ENCODE results near the gene AGAP2.

Gene AGAP2

GRCh38 chr12:57735952-57736740 lies 2.4 kb downstream of the AGAP2 start (continued):
- TF ChIP-seq, protein P1, sequence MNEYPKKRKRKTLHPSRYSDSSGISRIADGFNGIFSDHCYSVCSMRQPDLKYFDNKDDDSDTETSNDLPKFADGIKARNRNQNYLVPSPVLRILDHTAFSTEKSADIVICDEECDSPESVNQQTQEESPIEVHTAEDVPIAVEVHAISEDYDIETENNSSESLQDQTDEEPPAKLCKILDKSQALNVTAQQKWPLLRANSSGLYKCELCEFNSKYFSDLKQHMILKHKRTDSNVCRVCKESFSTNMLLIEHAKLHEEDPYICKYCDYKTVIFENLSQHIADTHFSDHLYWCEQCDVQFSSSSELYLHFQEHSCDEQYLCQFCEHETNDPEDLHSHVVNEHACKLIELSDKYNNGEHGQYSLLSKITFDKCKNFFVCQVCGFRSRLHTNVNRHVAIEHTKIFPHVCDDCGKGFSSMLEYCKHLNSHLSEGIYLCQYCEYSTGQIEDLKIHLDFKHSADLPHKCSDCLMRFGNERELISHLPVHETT (tag by site-specific recombination; IDR thresholded peaks at IDR 0.05) = no peak
- TF ChIP-seq ZNF621 (tag by site-specific recombination; IDR thresholded peaks at IDR 0.05) (no peak), SCRT1 (tag by site-specific recombination; IDR thresholded peaks at IDR 0.05; ENCODE audit: borderline replicate concordance) (no peak), ZNF521 (tag by site-specific recombination; IDR thresholded peaks at IDR 0.05) (no peak), ZFHX2 (tag by site-specific recombination; conservative IDR thresholded peaks at IDR 0.05) (peak; percentile 86), ZNF548 (tag by site-specific recombination; IDR thresholded peaks at IDR 0.05) (no peak), ZNF792 (tag by site-specific recombination; IDR thresholded peaks at IDR 0.05) (no peak), ZBTB8A (tag by site-specific recombination; IDR thresholded peaks at IDR 0.05) (peak; percentile 63), ZNF292 (tag by site-specific recombination; IDR thresholded peaks at IDR 0.05; ENCODE audit: borderline replicate concordance, low read depth) (no peak), PATZ1 (tag by site-specific recombination; IDR thresholded peaks at IDR 0.05) (peak; percentile 88), ZNF596 (tag by site-specific recombination; IDR thresholded peaks at IDR 0.05) (no peak), ZNF660 (tag by site-specific recombination; IDR thresholded peaks at IDR 0.05) (no peak), ZXDB (tag by site-specific recombination; IDR thresholded peaks at IDR 0.05) (peak; percentile 32; the same call in 1 of the 2 replicates), ZNF10 (tag by site-specific recombination; IDR thresholded peaks at IDR 0.05) (peak; percentile 42), ZNF121 (tag by site-specific recombination; IDR thresholded peaks at IDR 0.05) (no peak), ZNF561 (tag by site-specific recombination; IDR thresholded peaks at IDR 0.05; ENCODE audit: borderline replicate concordance) (no peak), ZNF394 (tag by site-specific recombination; IDR thresholded peaks at IDR 0.05; ENCODE audit: borderline replicate concordance) (peak; percentile 36; the same call in 1 of the 2 replicates), KLF16 (tag by site-specific recombination; IDR thresholded peaks at IDR 0.05) (0 out of 2 replicates have a peak, but pooled peaks have one; percentile 46)
- TF ChIP-seq, protein P2, sequence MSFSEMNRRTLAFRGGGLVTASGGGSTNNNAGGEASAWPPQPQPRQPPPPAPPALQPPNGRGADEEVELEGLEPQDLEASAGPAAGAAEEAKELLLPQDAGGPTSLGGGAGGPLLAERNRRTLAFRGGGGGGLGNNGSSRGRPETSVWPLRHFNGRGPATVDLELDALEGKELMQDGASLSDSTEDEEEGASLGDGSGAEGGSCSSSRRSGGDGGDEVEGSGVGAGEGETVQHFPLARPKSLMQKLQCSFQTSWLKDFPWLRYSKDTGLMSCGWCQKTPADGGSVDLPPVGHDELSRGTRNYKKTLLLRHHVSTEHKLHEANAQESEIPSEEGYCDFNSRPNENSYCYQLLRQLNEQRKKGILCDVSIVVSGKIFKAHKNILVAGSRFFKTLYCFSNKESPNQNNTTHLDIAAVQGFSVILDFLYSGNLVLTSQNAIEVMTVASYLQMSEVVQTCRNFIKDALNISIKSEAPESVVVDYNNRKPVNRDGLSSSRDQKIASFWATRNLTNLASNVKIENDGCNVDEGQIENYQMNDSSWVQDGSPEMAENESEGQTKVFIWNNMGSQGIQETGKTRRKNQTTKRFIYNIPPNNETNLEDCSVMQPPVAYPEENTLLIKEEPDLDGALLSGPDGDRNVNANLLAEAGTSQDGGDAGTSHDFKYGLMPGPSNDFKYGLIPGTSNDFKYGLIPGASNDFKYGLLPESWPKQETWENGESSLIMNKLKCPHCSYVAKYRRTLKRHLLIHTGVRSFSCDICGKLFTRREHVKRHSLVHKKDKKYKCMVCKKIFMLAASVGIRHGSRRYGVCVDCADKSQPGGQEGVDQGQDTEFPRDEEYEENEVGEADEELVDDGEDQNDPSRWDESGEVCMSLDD (tag by site-specific recombination; IDR thresholded peaks at IDR 0.05) = 0 out of 2 replicates have a peak, but pooled peaks have one; percentile 24
- TF ChIP-seq, protein P3, sequence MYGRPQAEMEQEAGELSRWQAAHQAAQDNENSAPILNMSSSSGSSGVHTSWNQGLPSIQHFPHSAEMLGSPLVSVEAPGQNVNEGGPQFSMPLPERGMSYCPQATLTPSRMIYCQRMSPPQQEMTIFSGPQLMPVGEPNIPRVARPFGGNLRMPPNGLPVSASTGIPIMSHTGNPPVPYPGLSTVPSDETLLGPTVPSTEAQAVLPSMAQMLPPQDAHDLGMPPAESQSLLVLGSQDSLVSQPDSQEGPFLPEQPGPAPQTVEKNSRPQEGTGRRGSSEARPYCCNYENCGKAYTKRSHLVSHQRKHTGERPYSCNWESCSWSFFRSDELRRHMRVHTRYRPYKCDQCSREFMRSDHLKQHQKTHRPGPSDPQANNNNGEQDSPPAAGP (tag by site-specific recombination; IDR thresholded peaks at IDR 0.05) = 0 out of 2 replicates have a peak, but pooled peaks have one; percentile 36
- TF ChIP-seq, protein P4, sequence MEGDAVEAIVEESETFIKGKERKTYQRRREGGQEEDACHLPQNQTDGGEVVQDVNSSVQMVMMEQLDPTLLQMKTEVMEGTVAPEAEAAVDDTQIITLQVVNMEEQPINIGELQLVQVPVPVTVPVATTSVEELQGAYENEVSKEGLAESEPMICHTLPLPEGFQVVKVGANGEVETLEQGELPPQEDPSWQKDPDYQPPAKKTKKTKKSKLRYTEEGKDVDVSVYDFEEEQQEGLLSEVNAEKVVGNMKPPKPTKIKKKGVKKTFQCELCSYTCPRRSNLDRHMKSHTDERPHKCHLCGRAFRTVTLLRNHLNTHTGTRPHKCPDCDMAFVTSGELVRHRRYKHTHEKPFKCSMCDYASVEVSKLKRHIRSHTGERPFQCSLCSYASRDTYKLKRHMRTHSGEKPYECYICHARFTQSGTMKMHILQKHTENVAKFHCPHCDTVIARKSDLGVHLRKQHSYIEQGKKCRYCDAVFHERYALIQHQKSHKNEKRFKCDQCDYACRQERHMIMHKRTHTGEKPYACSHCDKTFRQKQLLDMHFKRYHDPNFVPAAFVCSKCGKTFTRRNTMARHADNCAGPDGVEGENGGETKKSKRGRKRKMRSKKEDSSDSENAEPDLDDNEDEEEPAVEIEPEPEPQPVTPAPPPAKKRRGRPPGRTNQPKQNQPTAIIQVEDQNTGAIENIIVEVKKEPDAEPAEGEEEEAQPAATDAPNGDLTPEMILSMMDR (tag by site-specific recombination; IDR thresholded peaks at IDR 0.05) = peak; percentile 77
- TF ChIP-seq, protein P5, sequence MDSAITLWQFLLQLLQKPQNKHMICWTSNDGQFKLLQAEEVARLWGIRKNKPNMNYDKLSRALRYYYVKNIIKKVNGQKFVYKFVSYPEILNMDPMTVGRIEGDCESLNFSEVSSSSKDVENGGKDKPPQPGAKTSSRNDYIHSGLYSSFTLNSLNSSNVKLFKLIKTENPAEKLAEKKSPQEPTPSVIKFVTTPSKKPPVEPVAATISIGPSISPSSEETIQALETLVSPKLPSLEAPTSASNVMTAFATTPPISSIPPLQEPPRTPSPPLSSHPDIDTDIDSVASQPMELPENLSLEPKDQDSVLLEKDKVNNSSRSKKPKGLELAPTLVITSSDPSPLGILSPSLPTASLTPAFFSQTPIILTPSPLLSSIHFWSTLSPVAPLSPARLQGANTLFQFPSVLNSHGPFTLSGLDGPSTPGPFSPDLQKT (IDR thresholded peaks at IDR 0.05; ENCODE audit: borderline replicate concordance, low read depth, low read length) = no peak
- TF ChIP-seq, protein P6, sequence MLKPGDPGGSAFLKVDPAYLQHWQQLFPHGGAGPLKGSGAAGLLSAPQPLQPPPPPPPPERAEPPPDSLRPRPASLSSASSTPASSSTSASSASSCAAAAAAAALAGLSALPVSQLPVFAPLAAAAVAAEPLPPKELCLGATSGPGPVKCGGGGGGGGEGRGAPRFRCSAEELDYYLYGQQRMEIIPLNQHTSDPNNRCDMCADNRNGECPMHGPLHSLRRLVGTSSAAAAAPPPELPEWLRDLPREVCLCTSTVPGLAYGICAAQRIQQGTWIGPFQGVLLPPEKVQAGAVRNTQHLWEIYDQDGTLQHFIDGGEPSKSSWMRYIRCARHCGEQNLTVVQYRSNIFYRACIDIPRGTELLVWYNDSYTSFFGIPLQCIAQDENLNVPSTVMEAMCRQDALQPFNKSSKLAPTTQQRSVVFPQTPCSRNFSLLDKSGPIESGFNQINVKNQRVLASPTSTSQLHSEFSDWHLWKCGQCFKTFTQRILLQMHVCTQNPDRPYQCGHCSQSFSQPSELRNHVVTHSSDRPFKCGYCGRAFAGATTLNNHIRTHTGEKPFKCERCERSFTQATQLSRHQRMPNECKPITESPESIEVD (tag by site-specific recombination; IDR thresholded peaks at IDR 0.05) = no peak
- TF ChIP-seq, protein P7, sequence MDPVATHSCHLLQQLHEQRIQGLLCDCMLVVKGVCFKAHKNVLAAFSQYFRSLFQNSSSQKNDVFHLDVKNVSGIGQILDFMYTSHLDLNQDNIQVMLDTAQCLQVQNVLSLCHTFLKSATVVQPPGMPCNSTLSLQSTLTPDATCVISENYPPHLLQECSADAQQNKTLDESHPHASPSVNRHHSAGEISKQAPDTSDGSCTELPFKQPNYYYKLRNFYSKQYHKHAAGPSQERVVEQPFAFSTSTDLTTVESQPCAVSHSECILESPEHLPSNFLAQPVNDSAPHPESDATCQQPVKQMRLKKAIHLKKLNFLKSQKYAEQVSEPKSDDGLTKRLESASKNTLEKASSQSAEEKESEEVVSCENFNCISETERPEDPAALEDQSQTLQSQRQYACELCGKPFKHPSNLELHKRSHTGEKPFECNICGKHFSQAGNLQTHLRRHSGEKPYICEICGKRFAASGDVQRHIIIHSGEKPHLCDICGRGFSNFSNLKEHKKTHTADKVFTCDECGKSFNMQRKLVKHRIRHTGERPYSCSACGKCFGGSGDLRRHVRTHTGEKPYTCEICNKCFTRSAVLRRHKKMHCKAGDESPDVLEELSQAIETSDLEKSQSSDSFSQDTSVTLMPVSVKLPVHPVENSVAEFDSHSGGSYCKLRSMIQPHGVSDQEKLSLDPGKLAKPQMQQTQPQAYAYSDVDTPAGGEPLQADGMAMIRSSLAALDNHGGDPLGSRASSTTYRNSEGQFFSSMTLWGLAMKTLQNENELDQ (tag by site-specific recombination; IDR thresholded peaks at IDR 0.05; ENCODE audit: low read depth) = no peak
